ENCODE data around the gene ST6GALNAC4.

DNA sequence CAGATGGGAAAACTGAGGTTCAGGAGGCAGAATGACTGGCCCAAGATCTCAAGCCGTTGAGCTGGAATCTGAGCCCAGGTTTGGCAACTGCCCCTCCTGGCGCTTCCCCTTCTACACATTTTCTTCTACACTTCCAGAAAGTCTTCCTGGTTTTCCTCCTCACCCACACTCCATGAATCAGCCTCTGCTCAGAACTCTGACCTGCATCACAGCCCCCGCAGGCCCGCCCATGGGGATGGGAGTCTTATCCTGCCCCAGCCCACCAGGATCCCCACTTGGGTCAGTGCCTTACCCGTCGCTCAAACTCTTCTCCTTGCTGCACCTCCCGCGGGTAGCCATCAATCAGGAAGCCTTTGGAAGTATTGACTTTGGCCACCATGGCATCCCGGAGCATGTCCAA is 45.3 kb downstream of the ST6GALNAC4 start:
- TF ChIP-seq ZNF510 (tag by site-specific recombination; IDR thresholded peaks at IDR 0.05; ENCODE audit: insufficient replicate concordance) (no peak), ZBTB11 (tag by site-specific recombination; conservative IDR thresholded peaks at IDR 0.05; ENCODE audit: low read depth) (no peak), ZEB2 (tag by site-specific recombination; IDR thresholded peaks at IDR 0.05) (no peak), ZBTB17 (tag by site-specific recombination; IDR thresholded peaks at IDR 0.05) (no peak), KLF9 (tag by site-specific recombination; IDR thresholded peaks at IDR 0.05; ENCODE audit: low read depth) (no peak), ZNF184 (tag by site-specific recombination; IDR thresholded peaks at IDR 0.05) (no peak), PRDM1 (tag by site-specific recombination; IDR thresholded peaks at IDR 0.05) (no peak), PATZ1 (tag by site-specific recombination; IDR thresholded peaks at IDR 0.05) (no peak), HOXA7 (CRISPR knock-in tag; IDR thresholded peaks at IDR 0.05; ENCODE audit: borderline replicate concordance) (no peak), SP2 (tag by site-specific recombination; IDR thresholded peaks at IDR 0.05) (no peak), REST (tag by site-specific recombination; IDR thresholded peaks at IDR 0.05) (no peak), ZNF23 (tag by site-specific recombination; IDR thresholded peaks at IDR 0.05; ENCODE audit: borderline replicate concordance) (no peak)
- TF ChIP-seq, protein P1, sequence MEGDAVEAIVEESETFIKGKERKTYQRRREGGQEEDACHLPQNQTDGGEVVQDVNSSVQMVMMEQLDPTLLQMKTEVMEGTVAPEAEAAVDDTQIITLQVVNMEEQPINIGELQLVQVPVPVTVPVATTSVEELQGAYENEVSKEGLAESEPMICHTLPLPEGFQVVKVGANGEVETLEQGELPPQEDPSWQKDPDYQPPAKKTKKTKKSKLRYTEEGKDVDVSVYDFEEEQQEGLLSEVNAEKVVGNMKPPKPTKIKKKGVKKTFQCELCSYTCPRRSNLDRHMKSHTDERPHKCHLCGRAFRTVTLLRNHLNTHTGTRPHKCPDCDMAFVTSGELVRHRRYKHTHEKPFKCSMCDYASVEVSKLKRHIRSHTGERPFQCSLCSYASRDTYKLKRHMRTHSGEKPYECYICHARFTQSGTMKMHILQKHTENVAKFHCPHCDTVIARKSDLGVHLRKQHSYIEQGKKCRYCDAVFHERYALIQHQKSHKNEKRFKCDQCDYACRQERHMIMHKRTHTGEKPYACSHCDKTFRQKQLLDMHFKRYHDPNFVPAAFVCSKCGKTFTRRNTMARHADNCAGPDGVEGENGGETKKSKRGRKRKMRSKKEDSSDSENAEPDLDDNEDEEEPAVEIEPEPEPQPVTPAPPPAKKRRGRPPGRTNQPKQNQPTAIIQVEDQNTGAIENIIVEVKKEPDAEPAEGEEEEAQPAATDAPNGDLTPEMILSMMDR (tag by site-specific recombination; IDR thresholded peaks at IDR 0.05), result no peak
- TF ChIP-seq, protein P2, sequence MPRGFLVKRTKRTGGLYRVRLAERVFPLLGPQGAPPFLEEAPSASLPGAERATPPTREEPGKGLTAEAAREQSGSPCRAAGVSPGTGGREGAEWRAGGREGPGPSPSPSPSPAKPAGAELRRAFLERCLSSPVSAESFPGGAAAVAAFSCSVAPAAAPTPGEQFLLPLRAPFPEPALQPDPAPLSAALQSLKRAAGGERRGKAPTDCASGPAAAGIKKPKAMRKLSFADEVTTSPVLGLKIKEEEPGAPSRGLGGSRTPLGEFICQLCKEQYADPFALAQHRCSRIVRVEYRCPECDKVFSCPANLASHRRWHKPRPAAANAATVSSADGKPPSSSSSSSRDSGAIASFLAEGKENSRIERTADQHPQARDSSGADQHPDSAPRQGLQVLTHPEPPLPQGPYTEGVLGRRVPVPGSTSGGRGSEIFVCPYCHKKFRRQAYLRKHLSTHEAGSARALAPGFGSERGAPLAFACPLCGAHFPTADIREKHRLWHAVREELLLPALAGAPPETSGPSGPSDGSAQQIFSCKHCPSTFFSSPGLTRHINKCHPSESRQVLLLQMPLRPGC (tag by site-specific recombination; IDR thresholded peaks at IDR 0.05), result no peak
